Stimulated activated memory B cell treated with anti-CD40 and anti-IgM and Interleukin-4, amounts not matched to agents 10 μg/mL and 1 μg/mL and 100 μg/mL, for 72 hours (primary cell): Measurements from ENCODE around the gene P3H2.

Source experiments
- ATAC-seq: fragments of 150-1000 bp; cut with Tn5 transposase; 2 replicates; pipeline ENCODE4 v1.10.0; 2021
- H3K27ac Mint-ChIP-seq: one replicate; pipeline ENCODE4 v1.8.0; 2022; ENCODE audit warnings: mild to moderate bottlenecking, mixed read lengths
- H3K27me3 Mint-ChIP-seq: one replicate; pipeline ENCODE4 v1.8.0; 2022; ENCODE audit warnings: mixed read lengths
- H3K36me3 Mint-ChIP-seq: one replicate; pipeline ENCODE4 v1.8.0; 2022; ENCODE audit warnings: mixed read lengths
- H3K4me1 Mint-ChIP-seq: one replicate; pipeline ENCODE4 v1.8.0; 2022; ENCODE audit warnings: mixed read lengths
- H3K4me3 Mint-ChIP-seq: one replicate; pipeline ENCODE4 v1.8.0; 2022; ENCODE audit warnings: mild to moderate bottlenecking, moderate library complexity, mixed read lengths
- H3K9me3 Mint-ChIP-seq: one replicate; pipeline ENCODE4 v1.8.0; 2022; ENCODE audit warnings: mixed read lengths

Gene P3H2

DNA sequence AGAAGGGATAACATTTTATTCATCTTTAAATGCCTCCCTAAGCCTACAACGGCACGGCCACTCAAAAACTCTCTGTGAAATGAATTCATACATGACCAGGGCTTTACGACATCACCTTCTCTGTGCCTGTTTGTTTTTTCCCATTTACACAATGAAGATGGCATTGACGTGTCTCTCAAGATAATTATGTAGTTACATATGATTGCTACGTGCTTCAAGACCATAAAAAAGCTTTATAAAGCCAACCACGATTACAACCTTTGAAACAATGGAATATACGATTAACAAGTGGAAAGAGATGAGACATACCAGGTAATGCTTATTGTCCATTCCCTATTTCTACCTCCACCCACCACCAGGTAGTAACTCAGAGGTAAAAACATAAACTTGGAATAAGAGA is 168.4 kb downstream of the P3H2 start:
- H3K9me3 Mint-ChIP-seq = no peaks in the 10 kb centered on the region
- H3K27me3 Mint-ChIP-seq = peaks cover 11% of the 10 kb centered on the region
- ATAC-seq = no peak
- no peaks in the 10 kb centered on the region for H3K36me3 Mint-ChIP-seq
- H3K4me3 Mint-ChIP-seq = no peak overlapping the region
- H3K4me1 Mint-ChIP-seq = peaks cover 5% of the 10 kb centered on the region
- no peak overlapping the region for H3K27ac Mint-ChIP-seq

- H3K4me1 Mint-ChIP-seq = peaks cover 5% of the 10 kb centered on the region
- H3K4me3 Mint-ChIP-seq = no peak overlapping the region
- no peaks in the 10 kb centered on the region for H3K36me3 Mint-ChIP-seq
- ATAC-seq = no peak
- peaks cover 8% of the 10 kb centered on the region for H3K27me3 Mint-ChIP-seq
- H3K9me3 Mint-ChIP-seq = no peaks in the 10 kb centered on the region
- H3K27ac Mint-ChIP-seq = no peak overlapping the region
Observed at GRCh38 chr3:189950258-189950657, 170.4 kb downstream of the P3H2 start.

DNA sequence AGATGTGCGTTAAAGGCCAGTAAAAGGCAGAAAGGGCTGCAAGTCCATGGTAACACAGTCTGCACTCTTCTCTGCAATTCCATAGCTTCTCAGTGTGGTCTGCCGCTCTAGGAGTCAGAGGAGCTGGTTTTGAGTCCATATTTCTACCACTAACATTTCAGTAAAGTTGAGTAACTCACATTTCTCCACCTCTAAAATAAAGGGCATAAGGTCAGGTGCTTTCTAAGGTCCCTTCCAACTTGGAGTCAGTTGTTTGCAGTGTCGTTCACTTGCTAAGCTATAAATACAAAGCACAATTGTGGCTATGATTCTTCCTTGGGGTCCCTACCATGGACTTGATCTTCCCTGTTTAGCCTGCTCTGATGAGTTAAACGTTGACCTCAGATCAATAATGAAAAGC is 171.1 kb downstream of the P3H2 start:
- Mint-ChIP-seq H3K36me3 (no peaks in the 10 kb centered on the region), H3K4me1 (peaks cover 5% of the 10 kb centered on the region), H3K27ac (no peak overlapping the region), H3K4me3 (no peak overlapping the region), H3K9me3 (no peaks in the 10 kb centered on the region), H3K27me3 (peaks cover 8% of the 10 kb centered on the region)
- no peak for ATAC-seq

DNA sequence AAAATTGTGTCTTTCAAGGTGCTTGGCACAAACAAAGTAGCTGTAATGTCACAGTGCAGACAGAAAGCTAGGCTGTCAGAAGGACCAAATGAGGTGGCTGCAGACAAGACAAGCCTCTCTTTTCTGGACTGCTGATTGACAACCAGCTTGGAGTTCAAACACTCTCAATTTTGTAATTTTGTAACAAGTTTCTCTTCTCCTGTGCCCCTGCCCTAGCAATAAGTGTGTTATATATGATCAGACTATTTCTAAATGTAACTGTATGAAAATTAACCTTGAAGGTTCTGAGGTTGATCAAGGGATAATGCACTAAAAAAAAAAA is 172.0 kb downstream of the P3H2 start:
- ATAC-seq = no peak
- no peak overlapping the region for H3K27ac Mint-ChIP-seq
- peaks cover 5% of the 10 kb centered on the region for H3K4me1 Mint-ChIP-seq
- H3K4me3 Mint-ChIP-seq = no peak overlapping the region
- H3K9me3 Mint-ChIP-seq = no peaks in the 10 kb centered on the region
- H3K27me3 Mint-ChIP-seq = peaks cover 8% of the 10 kb centered on the region
- no peaks in the 10 kb centered on the region for H3K36me3 Mint-ChIP-seq

DNA sequence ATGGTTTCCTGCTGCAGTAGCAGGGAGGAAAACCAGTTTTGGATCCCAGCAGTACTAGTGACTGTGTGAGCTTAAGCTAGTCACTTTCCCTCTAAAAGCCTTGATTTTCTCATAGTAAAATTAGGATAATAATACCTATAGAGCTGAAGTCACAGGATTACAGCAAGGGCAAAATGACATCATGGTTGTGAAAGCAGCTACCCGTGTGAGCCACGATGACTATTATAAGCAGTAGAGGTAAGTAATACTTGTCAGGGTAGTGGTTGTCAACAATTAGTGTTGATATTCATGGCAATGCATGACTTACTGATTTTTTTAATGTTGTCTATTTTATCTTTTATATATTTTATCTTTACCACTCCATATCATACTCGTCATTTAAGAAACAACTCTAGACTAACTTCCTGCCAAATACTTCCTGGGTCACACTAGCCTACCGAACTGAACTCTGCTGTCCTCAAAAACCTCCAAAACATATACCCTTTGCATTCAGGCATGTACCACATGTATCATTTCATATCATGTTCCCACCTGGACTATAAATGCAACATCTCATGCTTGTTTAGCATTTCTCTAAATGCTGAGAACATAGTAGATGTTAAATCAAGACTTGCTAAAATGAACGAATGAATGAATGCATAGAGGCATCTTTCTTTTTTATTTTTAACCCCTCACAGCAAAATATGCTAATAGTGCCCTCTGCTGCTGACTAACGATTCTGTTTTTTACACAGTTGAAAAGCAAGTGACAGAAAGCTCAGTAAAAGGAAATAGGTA is 172.6 kb downstream of the P3H2 start:
- no peak overlapping the region for H3K27ac Mint-ChIP-seq
- H3K9me3 Mint-ChIP-seq = no peaks in the 10 kb centered on the region
- no peak for ATAC-seq
- H3K4me1 Mint-ChIP-seq = peaks cover 5% of the 10 kb centered on the region
- H3K36me3 Mint-ChIP-seq = no peaks in the 10 kb centered on the region
- no peak overlapping the region for H3K4me3 Mint-ChIP-seq
- peaks cover 8% of the 10 kb centered on the region for H3K27me3 Mint-ChIP-seq

DNA sequence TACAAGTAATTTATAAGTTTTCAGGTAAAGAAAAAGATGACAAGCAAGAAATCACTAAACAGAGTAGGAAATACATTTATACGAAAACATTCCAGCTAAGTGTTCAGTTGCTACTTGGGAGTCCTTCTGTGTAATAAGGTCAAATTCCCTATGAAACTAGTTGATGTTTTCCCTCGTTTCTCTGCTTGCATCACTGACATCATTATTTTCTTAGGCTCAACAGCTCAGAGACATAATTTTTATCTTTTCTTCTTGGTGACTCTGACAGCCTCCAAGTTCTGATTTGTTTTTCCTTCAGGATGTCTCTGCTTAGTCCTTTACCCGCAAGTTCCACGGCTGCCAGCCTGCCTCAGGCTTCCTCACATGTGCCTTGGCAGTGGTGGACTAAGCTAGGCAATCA is 173.6 kb downstream of the P3H2 start:
- H3K4me3 Mint-ChIP-seq = no peak overlapping the region
- no peaks in the 10 kb centered on the region for H3K9me3 Mint-ChIP-seq
- H3K27ac Mint-ChIP-seq = no peak overlapping the region
- H3K27me3 Mint-ChIP-seq = peaks cover 5% of the 10 kb centered on the region
- no peaks in the 10 kb centered on the region for H3K36me3 Mint-ChIP-seq
- ATAC-seq = no peak
- H3K4me1 Mint-ChIP-seq = peaks cover 5% of the 10 kb centered on the region

- Mint-ChIP-seq H3K9me3 (no peaks in the 10 kb centered on the region), H3K4me3 (no peak overlapping the region), H3K36me3 (no peaks in the 10 kb centered on the region), H3K27me3 (no peaks in the 10 kb centered on the region), H3K27ac (no peak overlapping the region), H3K4me1 (peaks cover 5% of the 10 kb centered on the region)
- ATAC-seq = no peak
Observed at GRCh38 chr3:189945935-189946709, 174.6 kb downstream of the P3H2 start.

DNA sequence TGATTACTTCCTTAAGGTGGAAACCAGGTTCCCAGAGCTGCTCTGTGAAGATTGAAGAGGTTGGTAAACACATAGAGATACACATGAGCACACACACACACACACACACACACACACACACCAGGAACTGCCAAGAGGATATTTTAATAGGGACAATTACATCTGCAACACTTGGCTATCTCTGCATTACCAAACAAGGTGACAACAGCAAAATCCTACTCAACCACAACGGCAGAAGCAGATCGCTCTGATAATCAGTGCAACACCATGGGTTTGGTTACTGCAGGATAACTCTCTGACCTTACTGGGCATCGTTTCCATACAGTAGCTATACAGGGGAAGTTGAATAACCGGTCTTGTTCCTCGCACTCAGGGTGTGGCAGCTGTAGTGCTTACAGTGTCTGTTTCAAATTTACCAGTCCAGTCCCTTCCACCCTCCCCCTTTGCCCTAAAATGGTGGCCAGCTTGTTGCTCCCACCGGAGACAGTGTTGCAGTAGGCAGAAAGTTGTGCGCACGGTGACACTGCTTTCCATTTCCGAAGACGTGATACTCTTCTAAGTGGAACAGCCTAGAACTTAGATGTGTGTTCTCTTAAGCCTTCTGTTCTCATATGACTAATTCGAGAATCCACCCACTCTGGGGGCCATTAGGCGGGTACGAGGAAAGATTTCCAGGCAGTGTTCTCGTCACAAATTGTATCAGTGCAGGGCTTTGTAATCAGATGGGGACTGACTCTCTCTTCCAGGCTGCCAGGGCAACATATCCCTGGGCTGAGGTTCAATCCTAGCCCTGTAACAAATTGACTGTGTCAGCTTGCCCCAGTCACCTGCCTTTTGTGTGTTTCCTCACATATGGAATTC is 176.2 kb downstream of the P3H2 start:
- ATAC-seq = no peak
- H3K4me3 Mint-ChIP-seq = no peak overlapping the region
- no peaks in the 10 kb centered on the region for H3K9me3 Mint-ChIP-seq
- H3K27ac Mint-ChIP-seq = no peak overlapping the region
- no peaks in the 10 kb centered on the region for H3K36me3 Mint-ChIP-seq
- H3K27me3 Mint-ChIP-seq = no peaks in the 10 kb centered on the region
- peaks cover 5% of the 10 kb centered on the region for H3K4me1 Mint-ChIP-seq

DNA sequence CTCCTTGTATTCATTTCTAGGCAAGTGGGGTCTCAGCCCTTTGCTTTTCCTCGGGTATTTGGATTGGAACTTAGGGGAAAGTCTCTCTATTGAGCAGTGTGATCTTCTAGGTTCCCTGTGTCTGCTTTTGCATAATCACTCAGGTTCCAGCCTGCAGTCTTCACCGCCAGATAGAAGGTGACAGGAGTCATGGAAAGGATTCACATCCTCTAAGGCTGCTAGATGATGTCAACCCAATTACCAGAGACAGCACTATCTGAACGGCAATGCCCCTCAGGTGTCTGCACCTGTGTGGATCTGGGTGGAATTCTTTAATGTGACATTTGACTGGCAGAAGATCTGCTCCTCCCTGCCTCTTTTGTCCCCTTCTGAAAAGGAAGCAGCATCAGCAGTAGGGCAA is 177.7 kb downstream of the P3H2 start:
- no peaks in the 10 kb centered on the region for H3K36me3 Mint-ChIP-seq

DNA sequence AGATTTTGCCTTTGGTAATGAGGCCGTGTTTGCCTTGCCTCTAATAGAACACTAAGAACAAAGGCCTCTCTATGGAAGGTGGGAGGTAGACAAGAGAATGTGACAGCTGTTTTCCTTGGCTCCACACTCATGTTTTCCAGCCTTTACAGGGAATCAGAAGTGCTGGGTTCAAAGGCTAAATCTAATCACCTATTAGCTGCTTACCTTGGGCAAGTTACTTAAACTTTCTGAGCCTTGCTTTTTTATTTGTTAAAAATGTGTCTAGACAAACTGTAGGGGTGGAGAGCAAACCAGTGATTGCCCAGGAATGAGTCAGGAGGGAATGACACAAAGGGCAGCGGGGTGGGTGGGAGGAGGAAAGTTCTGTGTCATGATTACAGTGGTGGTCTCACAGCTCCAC is 179.0 kb downstream of the P3H2 start:
- ATAC-seq = no peak
- Mint-ChIP-seq H3K27ac (no peak overlapping the region), H3K4me1 (no peaks in the 10 kb centered on the region), H3K4me3 (no peak overlapping the region), H3K36me3 (no peaks in the 10 kb centered on the region), H3K9me3 (no peaks in the 10 kb centered on the region), H3K27me3 (no peaks in the 10 kb centered on the region)

More for the DNA sequence above, 177.7 kb downstream of the P3H2 start:
- no peak for ATAC-seq
- H3K4me3 Mint-ChIP-seq = no peak overlapping the region
- no peaks in the 10 kb centered on the region for H3K4me1 Mint-ChIP-seq
- no peaks in the 10 kb centered on the region for H3K9me3 Mint-ChIP-seq
- H3K27ac Mint-ChIP-seq = no peak overlapping the region
- no peaks in the 10 kb centered on the region for H3K27me3 Mint-ChIP-seq

DNA sequence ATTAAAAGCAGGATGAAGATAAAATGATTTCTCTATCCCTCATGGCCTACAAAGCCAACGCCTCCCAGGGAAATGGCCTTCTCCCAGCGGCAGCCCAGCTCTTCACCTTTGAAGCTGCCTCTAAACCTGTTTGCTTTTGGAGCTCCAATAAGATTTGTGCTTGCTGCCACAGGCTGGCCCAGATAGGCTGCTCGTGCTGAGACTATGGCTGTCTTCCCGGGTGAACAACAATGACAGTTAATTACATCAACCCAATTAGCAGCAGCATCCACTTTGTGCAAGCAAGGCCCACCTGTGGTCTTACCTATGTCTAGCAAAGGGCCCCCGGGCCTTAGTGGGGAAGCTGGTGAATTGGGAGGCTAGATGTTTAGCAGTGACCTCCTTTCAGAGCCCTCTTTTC is 179.6 kb downstream of the P3H2 start:
- Mint-ChIP-seq H3K4me3 (no peak overlapping the region), H3K36me3 (no peaks in the 10 kb centered on the region), H3K9me3 (no peaks in the 10 kb centered on the region), H3K4me1 (no peaks in the 10 kb centered on the region), H3K27me3 (no peaks in the 10 kb centered on the region), H3K27ac (no peak overlapping the region)
- no peak for ATAC-seq

- no peaks in the 10 kb centered on the region for H3K36me3 Mint-ChIP-seq
- H3K27ac Mint-ChIP-seq = no peak overlapping the region
- no peaks in the 10 kb centered on the region for H3K4me1 Mint-ChIP-seq
- H3K27me3 Mint-ChIP-seq = no peaks in the 10 kb centered on the region
- H3K9me3 Mint-ChIP-seq = no peaks in the 10 kb centered on the region
- no peak overlapping the region for H3K4me3 Mint-ChIP-seq
- ATAC-seq = no peak
Observed at GRCh38 chr3:189937302-189938127, 183.2 kb downstream of the P3H2 start.

DNA sequence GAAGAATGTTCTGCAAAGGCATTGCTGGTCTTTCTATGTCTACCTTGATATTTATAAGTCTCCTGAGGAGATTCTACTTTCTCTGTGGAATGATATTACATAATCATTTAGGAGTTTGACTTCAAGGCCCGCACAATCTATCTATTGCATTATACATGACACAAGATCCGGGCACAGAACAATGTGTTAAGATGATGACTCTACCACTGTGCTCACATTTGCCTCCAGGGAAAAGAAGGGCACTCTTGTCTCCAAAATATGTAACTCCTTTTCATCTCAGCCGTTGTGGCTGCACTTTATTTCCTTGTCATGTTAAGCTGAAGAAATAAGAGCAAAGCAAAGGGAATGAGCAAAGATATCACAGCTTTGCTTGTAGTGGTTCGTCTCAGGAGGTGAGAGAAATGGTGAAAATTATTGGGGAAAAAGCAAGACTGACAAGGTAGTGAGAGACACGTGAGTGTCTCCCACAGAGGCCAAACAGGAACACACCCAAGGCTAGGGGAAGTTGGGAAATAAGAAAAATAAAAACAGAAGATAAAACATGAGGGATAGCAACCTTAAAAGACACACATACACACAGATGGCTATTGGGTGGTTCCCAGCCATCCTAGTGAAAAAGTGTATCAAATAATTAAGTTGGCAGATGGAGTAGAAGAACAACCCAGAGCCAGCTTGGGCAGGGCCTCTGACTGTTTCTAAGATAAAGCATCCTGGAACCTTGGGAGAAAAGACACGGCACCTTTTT is 184.3 kb downstream of the P3H2 start:
- Mint-ChIP-seq H3K4me3 (no peak overlapping the region), H3K9me3 (no peaks in the 10 kb centered on the region), H3K27ac (no peak overlapping the region), H3K27me3 (no peaks in the 10 kb centered on the region), H3K36me3 (no peaks in the 10 kb centered on the region), H3K4me1 (no peaks in the 10 kb centered on the region)
- ATAC-seq = no peak
